Activated CD4-positive, alpha-beta memory T cell treated with anti-CD3 and anti-CD28 coated beads, Interleukin-2, amount 10 ng/mL, durations not matched to agents 7 days and 5 days (primary cell): ENCODE data around the gene OSTF1. TPM values are rescaled to one million over a fixed set of nuclear protein-coding genes. Genes with fewer than 3 reads are reported as not detected.
A peak's percentile ranks its signal among the peaks of the same experiment; 100 is the strongest.

Source experiments
- CTCF ChIA-PET: fragments of 350-600 bp; sonication (Branson Sonifier 250); formaldehyde crosslinking; loops from one replicate; lab custom pipeline; 2021; ENCODE audit warnings: antibody characterized with exemption, inconsistent platforms; lab: Charles Lee
- POLR2A ChIA-PET: fragments of 350-600 bp; sonication (Branson Sonifier 250); formaldehyde crosslinking; loops from one replicate; lab custom pipeline; 2021; ENCODE audit warnings: antibody characterized with exemption; lab: Charles Lee
- DNase-seq: peaks from one replicate; pipeline ENCODE4 v3.0.0-alpha.2; 2020
- H3K27ac Mint-ChIP-seq: one replicate; pipeline ENCODE4 v1.8.0; 2021; ENCODE audit warnings: mild to moderate bottlenecking, mixed read lengths
- H3K27me3 Mint-ChIP-seq: one replicate; pipeline ENCODE4 v1.8.0; 2021; ENCODE audit warnings: mixed read lengths
- H3K36me3 Mint-ChIP-seq: one replicate; pipeline ENCODE4 v1.8.0; 2021; ENCODE audit warnings: low read depth, mixed read lengths
- H3K4me1 Mint-ChIP-seq: one replicate; pipeline ENCODE4 v1.8.0; 2021; ENCODE audit warnings: mixed read lengths
- H3K4me3 Mint-ChIP-seq: one replicate; pipeline ENCODE4 v1.8.0; 2021; ENCODE audit warnings: mild to moderate bottlenecking, mixed read lengths
- H3K9me3 Mint-ChIP-seq: one replicate; pipeline ENCODE4 v1.8.0; 2021; ENCODE audit warnings: mixed read lengths
- total RNA-seq, 2 experiments: library from RNA; stranded (reverse); gene quantifications; one replicate each; pipeline ENCODE4 v1.2.3, GENCODE V29; 2021

OSTF1 gene
- total RNA-seq, 2 experiments from 2014 or later = 253 to 255 TPM

GRCh38 chr9:75170898-75171360 lies 82.6 kb downstream of the OSTF1 start:
- Mint-ChIP-seq H3K27ac (peak overlapping the region; percentile 59), H3K4me3 (no peak overlapping the region), H3K27me3 (no peaks in the 10 kb centered on the region), H3K4me1 (peaks cover 66% of the 10 kb centered on the region), H3K9me3 (peaks cover 11% of the 10 kb centered on the region), H3K36me3 (peaks cover 80% of the 10 kb centered on the region)
- no peak for DNase-seq
- CTCF ChIA-PET = interaction anchor here (1.3 to 6.5 kb wide), 7 partner anchors 10 to 219 kb away, joined by 3 to 44 read pairs (median 6); partner anchors contain the start of genes C9orf40 and CARNMT1
- POLR2A ChIA-PET = interaction anchor here (1.0 to 4.8 kb wide), 7 partner anchors 11 to 219 kb away, joined by 3 to 48 read pairs (median 5); partner anchors contain the start of genes C9orf40, NMRK1 and OSTF1

- no peak for DNase-seq
- CTCF ChIA-PET = interaction anchor here (6.5 kb wide), 1 partner anchor 10 kb away, joined by 44 read pairs; no protein-coding TSS in a partner anchor
- H3K9me3 Mint-ChIP-seq = no peaks in the 10 kb centered on the region
- no peaks in the 10 kb centered on the region for H3K27me3 Mint-ChIP-seq
- H3K36me3 Mint-ChIP-seq = peaks cover 62% of the 10 kb centered on the region
- POLR2A ChIA-PET = interaction anchor here (2.1 kb wide), 1 partner anchor 23 kb away, joined by 5 read pairs; no protein-coding TSS in a partner anchor
- H3K4me3 Mint-ChIP-seq = no peak overlapping the region
- peaks cover 30% of the 10 kb centered on the region for H3K4me1 Mint-ChIP-seq
- no peak overlapping the region for H3K27ac Mint-ChIP-seq
These were observed 87.1 kb downstream of the OSTF1 start for GRCh38 chr9:75175395-75175794.

- Mint-ChIP-seq H3K36me3 (peaks cover 58% of the 10 kb centered on the region), H3K27me3 (no peaks in the 10 kb centered on the region), H3K4me3 (no peak overlapping the region), H3K4me1 (peaks cover 24% of the 10 kb centered on the region), H3K27ac (peak overlapping the region; percentile 8), H3K9me3 (no peaks in the 10 kb centered on the region)
- DNase-seq = no peak
- ChIA-PET POLR2A (interaction anchor here (2.1 kb wide), 1 partner anchor 23 kb away, joined by 5 read pairs; no protein-coding TSS in a partner anchor), CTCF (interaction anchor here (6.5 kb wide), 1 partner anchor 9 kb away, joined by 44 read pairs; no protein-coding TSS in a partner anchor)
These were observed 87.7 kb downstream of the OSTF1 start for GRCh38 chr9:75176037-75176436.

- H3K27ac Mint-ChIP-seq = no peak overlapping the region
- no peak for DNase-seq
- H3K4me1 Mint-ChIP-seq = peaks cover 23% of the 10 kb centered on the region
- POLR2A ChIA-PET = interaction anchor here (1.2 to 1.7 kb wide), 2 partner anchors 10 to 93 kb away, joined by 5 read pairs; partner anchors contain the start of genes NMRK1 and OSTF1
- CTCF ChIA-PET = no interaction called here
- H3K36me3 Mint-ChIP-seq = peaks cover 36% of the 10 kb centered on the region
- no peak overlapping the region for H3K4me3 Mint-ChIP-seq
- no peaks in the 10 kb centered on the region for H3K27me3 Mint-ChIP-seq
- no peaks in the 10 kb centered on the region for H3K9me3 Mint-ChIP-seq
These were observed 93.4 kb downstream of the OSTF1 start for GRCh38 chr9:75181750-75182149.

- ChIA-PET POLR2A (no interaction called here), CTCF (no interaction called here)
- Mint-ChIP-seq H3K27ac (no peak overlapping the region), H3K9me3 (no peaks in the 10 kb centered on the region), H3K36me3 (peaks cover 31% of the 10 kb centered on the region), H3K4me1 (peaks cover 28% of the 10 kb centered on the region), H3K27me3 (no peaks in the 10 kb centered on the region), H3K4me3 (no peak overlapping the region)
- DNase-seq = no peak
These were observed 95.0 kb downstream of the OSTF1 start for GRCh38 chr9:75183306-75183705.

GRCh38 chr9:75184471-75184870 lies 96.2 kb downstream of the OSTF1 start:
- CTCF ChIA-PET = interaction anchor here (1.2 to 3.3 kb wide), 8 partner anchors 11 to 98 kb away, joined by 5 to 44 read pairs (median 10); partner anchors contain the start of genes NMRK1 and OSTF1
- DNase-seq = no peak
- Mint-ChIP-seq H3K4me1 (peaks cover 31% of the 10 kb centered on the region), H3K4me3 (no peak overlapping the region), H3K27ac (peak overlapping the region; percentile 44), H3K27me3 (no peaks in the 10 kb centered on the region), H3K9me3 (no peaks in the 10 kb centered on the region), H3K36me3 (peaks cover 22% of the 10 kb centered on the region)
- POLR2A ChIA-PET = interaction anchor here (0.7 to 1.8 kb wide), 2 partner anchors 16 to 36 kb away, joined by 4 to 6 read pairs; no protein-coding TSS in a partner anchor

GRCh38 chr9:75185585-75186170 lies 97.4 kb downstream of the OSTF1 start:
- H3K27ac Mint-ChIP-seq = no peak overlapping the region
- POLR2A ChIA-PET = interaction anchor here (0.8 to 1.8 kb wide), 4 partner anchors 13 to 96 kb away, joined by 3 to 6 read pairs (median 4); no protein-coding TSS in a partner anchor

GRCh38 chr9:75186767-75187380 lies 98.6 kb downstream of the OSTF1 start:
- Mint-ChIP-seq H3K36me3 (peaks cover 22% of the 10 kb centered on the region), H3K4me3 (no peak overlapping the region), H3K4me1 (peaks cover 31% of the 10 kb centered on the region), H3K27me3 (no peaks in the 10 kb centered on the region), H3K9me3 (no peaks in the 10 kb centered on the region), H3K27ac (no peak overlapping the region)
- ChIA-PET POLR2A (no interaction called here), CTCF (interaction anchor here (2.1 to 3.3 kb wide), 6 partner anchors 9 to 100 kb away, joined by 6 to 44 read pairs (median 15); partner anchors contain the start of genes NMRK1 and OSTF1)
- no peak for DNase-seq

More at GRCh38 chr9:75185585-75186170, 97.4 kb downstream of the OSTF1 start:
- Mint-ChIP-seq H3K27me3 (no peaks in the 10 kb centered on the region), H3K4me3 (no peak overlapping the region), H3K36me3 (peaks cover 23% of the 10 kb centered on the region), H3K9me3 (no peaks in the 10 kb centered on the region), H3K4me1 (peaks cover 34% of the 10 kb centered on the region)
- CTCF ChIA-PET = interaction anchor here (0.7 to 3.3 kb wide), 22 partner anchors 10 to 410 kb away, joined by 3 to 44 read pairs (median 5); partner anchors contain the start of genes NMRK1 and OSTF1
- peak; percentile 62 for DNase-seq

- peaks cover 3% of the 10 kb centered on the region for H3K9me3 Mint-ChIP-seq
- no peak for DNase-seq
- H3K4me3 Mint-ChIP-seq = no peak overlapping the region
- H3K27ac Mint-ChIP-seq = no peak overlapping the region
- POLR2A ChIA-PET = no interaction called here
- peaks cover 20% of the 10 kb centered on the region for H3K36me3 Mint-ChIP-seq
- H3K4me1 Mint-ChIP-seq = peaks cover 31% of the 10 kb centered on the region
- CTCF ChIA-PET = interaction anchor here (1.4 kb wide), 1 partner anchor 160 kb away, joined by 4 read pairs; no protein-coding TSS in a partner anchor
- no peaks in the 10 kb centered on the region for H3K27me3 Mint-ChIP-seq
These were observed 100.4 kb downstream of the OSTF1 start for GRCh38 chr9:75188756-75189155.

- no peak overlapping the region for H3K4me3 Mint-ChIP-seq
- peaks cover 3% of the 10 kb centered on the region for H3K9me3 Mint-ChIP-seq
- ChIA-PET POLR2A (no interaction called here), CTCF (no interaction called here)
- H3K27me3 Mint-ChIP-seq = no peaks in the 10 kb centered on the region
- peaks cover 18% of the 10 kb centered on the region for H3K36me3 Mint-ChIP-seq
- no peak for DNase-seq
- H3K4me1 Mint-ChIP-seq = peaks cover 21% of the 10 kb centered on the region
- peak overlapping the region; percentile 47 for H3K27ac Mint-ChIP-seq
These were observed 102.4 kb downstream of the OSTF1 start for GRCh38 chr9:75190762-75191161.
